GM23338 (cell line): ENCODE data around the gene C1RL. TPM values are rescaled to one million over a fixed set of nuclear protein-coding genes. Genes with fewer than 3 reads are reported as not detected.

Source experiments
- ATAC-seq: fragments of 200-7000 bp; cut with Tn5 transposase; 3 replicates; pipeline ENCODE4 v1.9.1; 2020
- DNase-seq: peaks from one replicate; pipeline ENCODE4 v3.0.0-alpha.2; 2015; ENCODE audit warnings: low spot score
- H2AFZ ChIP-seq: fragments of 200-600 bp; sonication (generic); 2 replicates; pipeline ENCODE4 v1.8.0; 2016; ENCODE audit warnings: antibody characterized with exemption, mild to moderate bottlenecking, moderate library complexity
- H3F3A ChIP-seq: fragments of 200-600 bp; sonication (generic); replicated peaks from 2 replicates; pipeline ENCODE4 v1.8.0; 2017; ENCODE audit warnings: antibody characterized with exemption, mixed run types, low read depth
- H3K27ac ChIP-seq: fragments of 200-600 bp; sonication (generic); 2 replicates; pipeline ENCODE4 v1.6.1; 2016; ENCODE audit warnings: low read depth
- H3K27me3 ChIP-seq: fragments of 200-600 bp; sonication (generic); 2 replicates; pipeline ENCODE4 v1.8.0; 2016; ENCODE audit warnings: mild to moderate bottlenecking, mixed run types, moderate library complexity; ENCODE audit not compliant: insufficient read depth
- H3K36me3 ChIP-seq: fragments of 200-600 bp; sonication (generic); 2 replicates; pipeline ENCODE4 v1.8.0; 2016; ENCODE audit warnings: mild to moderate bottlenecking; ENCODE audit not compliant: insufficient read depth
- H3K4me1 ChIP-seq: fragments of 200-600 bp; sonication (generic); 2 replicates; pipeline ENCODE4 v1.8.0; 2016; ENCODE audit warnings: mild to moderate bottlenecking, moderate library complexity; ENCODE audit not compliant: insufficient read depth
- H3K4me2 ChIP-seq: fragments of 200-600 bp; sonication (generic); 2 replicates; pipeline ENCODE4 v1.7.1; 2017; ENCODE audit warnings: mixed run types
- H3K4me3 ChIP-seq: fragments of 200-600 bp; sonication (generic); 2 replicates; pipeline ENCODE4 v1.6.1; 2016; ENCODE audit warnings: mixed run types
- H3K79me2 ChIP-seq: fragments of 200-600 bp; sonication (generic); replicated peaks from 2 replicates; pipeline ENCODE4 v1.8.0; 2017; ENCODE audit warnings: mild to moderate bottlenecking; ENCODE audit not compliant: insufficient read depth
- H3K9me2 ChIP-seq: fragments of 200-600 bp; sonication (generic); 2 replicates; pipeline ENCODE4 v1.8.0; 2017; ENCODE audit not compliant: insufficient read depth
- H4K20me1 ChIP-seq: fragments of 200-600 bp; sonication (generic); replicated peaks from 2 replicates; pipeline ENCODE4 v1.8.0; 2017; ENCODE audit warnings: mild to moderate bottlenecking; ENCODE audit not compliant: insufficient read depth
- H3K27ac Mint-ChIP-seq: 2 replicates; pipeline ENCODE4 v1.8.0; 2020; ENCODE audit warnings: inconsistent platforms, mild to moderate bottlenecking, moderate library complexity, mixed read lengths
- H3K27me3 Mint-ChIP-seq: 3 replicates; pipeline ENCODE4 v1.8.0; 2022; ENCODE audit warnings: low read depth, mild to moderate bottlenecking, moderate library complexity, mixed read lengths, inconsistent platforms; ENCODE audit not compliant: insufficient read depth, poor library complexity
- H3K36me3 Mint-ChIP-seq: 3 replicates; pipeline ENCODE4 v1.8.0; 2021; ENCODE audit warnings: low read depth, mild to moderate bottlenecking, inconsistent platforms, moderate library complexity, mixed read lengths
- H3K4me1 Mint-ChIP-seq: 3 replicates; pipeline ENCODE4 v1.8.0; 2020; ENCODE audit warnings: mild to moderate bottlenecking, inconsistent platforms, mixed read lengths
- H3K4me3 Mint-ChIP-seq: 3 replicates; pipeline ENCODE4 v1.8.0; 2021; ENCODE audit warnings: moderate library complexity, mild to moderate bottlenecking, inconsistent platforms, mixed read lengths
- H3K9me3 Mint-ChIP-seq: 3 replicates; pipeline ENCODE4 v1.8.0; 2020; ENCODE audit warnings: moderate library complexity, mild to moderate bottlenecking, inconsistent platforms, mixed read lengths
- ETS1 ChIP-seq: IDR thresholded peaks from 2 replicates; pipeline ENCODE4 v1.6.1; 2016; ENCODE audit warnings: antibody characterized with exemption
- EZH2 ChIP-seq: fragments of 200-600 bp; sonication (generic); IDR thresholded peaks from one replicate; pipeline ENCODE4 v1.8.0; 2017; ENCODE audit warnings: antibody characterized with exemption, mild to moderate bottlenecking, low read depth; ENCODE audit not compliant: unreplicated experiment
- EZH2phosphoT487 ChIP-seq: fragments of 200-600 bp; sonication (generic); IDR thresholded peaks from one replicate; pipeline ENCODE4 v1.8.1; 2018; ENCODE audit warnings: antibody characterized with exemption; ENCODE audit not compliant: unreplicated experiment
- JUNB ChIP-seq: IDR thresholded peaks from one replicate; pipeline ENCODE4 v1.6.1; 2016; ENCODE audit warnings: antibody characterized with exemption; ENCODE audit not compliant: unreplicated experiment
- NANOG ChIP-seq: IDR thresholded peaks from 2 replicates; pipeline ENCODE4 v1.6.1; 2016; ENCODE audit warnings: antibody characterized with exemption, borderline replicate concordance
- ZNF114 ChIP-seq: fragments of 250-450 bp; sonication (Bioruptor Pico); IDR thresholded peaks from 2 replicates; pipeline ENCODE4 v1.5.0; 2020; ENCODE audit warnings: mild to moderate bottlenecking, moderate library complexity
- ZNF331 ChIP-seq: fragments of 250-450 bp; sonication (Bioruptor Pico); IDR thresholded peaks from 2 replicates; pipeline ENCODE4 v1.5.0; 2020; ENCODE audit warnings: low read depth, mild to moderate bottlenecking, moderate library complexity
- polyA plus RNA-seq: library from polyadenylated mRNA; unstranded; fragments of >200 nt; fragmentation: Nextera tagmentation; extraction: Ambion mirVana; gene quantifications from 2 replicates; pipeline ENCODE4 v1.2.1, GENCODE V29; 2016
- total RNA-seq: library from RNA; depleted of rRNA; stranded (reverse); fragments of >200 nt; shearing (Covaris generic); gene quantifications from 2 replicates; pipeline ENCODE4 v1.2.3, GENCODE V29; 2014
- TF ChIP-seq, protein P1 (sequence below): fragments of 250-450 bp; sonication (Bioruptor Pico); IDR thresholded peaks from 2 replicates; pipeline ENCODE4 v1.5.0; 2020; ENCODE audit warnings: mild to moderate bottlenecking, moderate library complexity
- TF ChIP-seq, protein P2 (sequence below), 2 experiments: fragments of 200-600 bp in 1 of 2; sonication (generic) in 1 of 2; conservative IDR thresholded peaks; 2 replicates each; pipeline versions ENCODE4 v1.5.1 to v1.6.1; 2016 to 2017; ENCODE audit warnings: antibody characterized with exemption in 2 of 2, low read depth in 2 of 2, mild to moderate bottlenecking in 2 of 2, moderate library complexity in 1 of 2

Gene C1RL
- total and polyA plus RNA-seq, 2 experiments from 2014 or later: 7.3 to 8.8 TPM

DNA sequence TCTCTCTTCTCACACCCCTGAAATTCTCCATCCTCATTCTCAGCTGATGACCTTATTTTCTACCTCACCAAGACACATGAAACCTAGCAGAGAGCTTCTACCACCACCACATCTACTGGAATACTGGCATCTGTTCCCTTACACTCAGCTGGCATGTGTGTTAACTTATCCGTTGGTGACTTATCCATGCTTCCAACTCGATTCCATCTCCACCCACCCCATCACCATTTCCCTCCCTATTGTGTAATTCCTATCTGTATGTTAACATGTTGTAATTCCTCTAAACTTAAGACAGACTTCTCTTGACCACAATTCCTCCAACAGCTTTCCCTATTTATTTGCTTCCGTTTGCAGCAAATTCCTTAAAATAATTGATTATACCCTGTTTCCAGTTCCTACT lies 33.1 kb downstream of the C1RL start:
- H3K27ac Mint-ChIP-seq: no peak overlapping the region

GRCh38 chr12:7075518-7075917 lies 33.5 kb downstream of the C1RL start:
- Histone ChIP-seq H3K36me3 (no peaks in the 10 kb centered on the region), H2AFZ (no peak overlapping the region; the same call in 1 of the 2 replicates), H3K9me2 (no peaks in the 10 kb centered on the region; the same call in 1 of the 2 replicates), H3K79me2 (no peaks in the 10 kb centered on the region), H3K4me3 (no peak overlapping the region), H3K27me3 (no peaks in the 10 kb centered on the region), H3F3A (no peaks in the 10 kb centered on the region), H3K4me2 (no peak overlapping the region), H4K20me1 (no peaks in the 10 kb centered on the region), H3K4me1 (no peaks in the 10 kb centered on the region), H3K27ac (no peak overlapping the region)
- Mint-ChIP-seq H3K27me3 (no peaks in the 10 kb centered on the region), H3K4me1 (no peaks in the 10 kb centered on the region), H3K4me3 (no peak overlapping the region), H3K36me3 (no peaks in the 10 kb centered on the region), H3K27ac (no peak overlapping the region), H3K9me3 (no peaks in the 10 kb centered on the region)
- ATAC-seq (no peak), DNase-seq (no peak)
- TF ChIP-seq ZNF114 (CRISPR knock-in tag) (no peak), JUNB (no peak), ETS1 (no peak), NANOG (no peak), EZH2 (no peak), ZNF331 (CRISPR knock-in tag) (no peak), EZH2phosphoT487 (no peak)
- TF ChIP-seq, protein P1, sequence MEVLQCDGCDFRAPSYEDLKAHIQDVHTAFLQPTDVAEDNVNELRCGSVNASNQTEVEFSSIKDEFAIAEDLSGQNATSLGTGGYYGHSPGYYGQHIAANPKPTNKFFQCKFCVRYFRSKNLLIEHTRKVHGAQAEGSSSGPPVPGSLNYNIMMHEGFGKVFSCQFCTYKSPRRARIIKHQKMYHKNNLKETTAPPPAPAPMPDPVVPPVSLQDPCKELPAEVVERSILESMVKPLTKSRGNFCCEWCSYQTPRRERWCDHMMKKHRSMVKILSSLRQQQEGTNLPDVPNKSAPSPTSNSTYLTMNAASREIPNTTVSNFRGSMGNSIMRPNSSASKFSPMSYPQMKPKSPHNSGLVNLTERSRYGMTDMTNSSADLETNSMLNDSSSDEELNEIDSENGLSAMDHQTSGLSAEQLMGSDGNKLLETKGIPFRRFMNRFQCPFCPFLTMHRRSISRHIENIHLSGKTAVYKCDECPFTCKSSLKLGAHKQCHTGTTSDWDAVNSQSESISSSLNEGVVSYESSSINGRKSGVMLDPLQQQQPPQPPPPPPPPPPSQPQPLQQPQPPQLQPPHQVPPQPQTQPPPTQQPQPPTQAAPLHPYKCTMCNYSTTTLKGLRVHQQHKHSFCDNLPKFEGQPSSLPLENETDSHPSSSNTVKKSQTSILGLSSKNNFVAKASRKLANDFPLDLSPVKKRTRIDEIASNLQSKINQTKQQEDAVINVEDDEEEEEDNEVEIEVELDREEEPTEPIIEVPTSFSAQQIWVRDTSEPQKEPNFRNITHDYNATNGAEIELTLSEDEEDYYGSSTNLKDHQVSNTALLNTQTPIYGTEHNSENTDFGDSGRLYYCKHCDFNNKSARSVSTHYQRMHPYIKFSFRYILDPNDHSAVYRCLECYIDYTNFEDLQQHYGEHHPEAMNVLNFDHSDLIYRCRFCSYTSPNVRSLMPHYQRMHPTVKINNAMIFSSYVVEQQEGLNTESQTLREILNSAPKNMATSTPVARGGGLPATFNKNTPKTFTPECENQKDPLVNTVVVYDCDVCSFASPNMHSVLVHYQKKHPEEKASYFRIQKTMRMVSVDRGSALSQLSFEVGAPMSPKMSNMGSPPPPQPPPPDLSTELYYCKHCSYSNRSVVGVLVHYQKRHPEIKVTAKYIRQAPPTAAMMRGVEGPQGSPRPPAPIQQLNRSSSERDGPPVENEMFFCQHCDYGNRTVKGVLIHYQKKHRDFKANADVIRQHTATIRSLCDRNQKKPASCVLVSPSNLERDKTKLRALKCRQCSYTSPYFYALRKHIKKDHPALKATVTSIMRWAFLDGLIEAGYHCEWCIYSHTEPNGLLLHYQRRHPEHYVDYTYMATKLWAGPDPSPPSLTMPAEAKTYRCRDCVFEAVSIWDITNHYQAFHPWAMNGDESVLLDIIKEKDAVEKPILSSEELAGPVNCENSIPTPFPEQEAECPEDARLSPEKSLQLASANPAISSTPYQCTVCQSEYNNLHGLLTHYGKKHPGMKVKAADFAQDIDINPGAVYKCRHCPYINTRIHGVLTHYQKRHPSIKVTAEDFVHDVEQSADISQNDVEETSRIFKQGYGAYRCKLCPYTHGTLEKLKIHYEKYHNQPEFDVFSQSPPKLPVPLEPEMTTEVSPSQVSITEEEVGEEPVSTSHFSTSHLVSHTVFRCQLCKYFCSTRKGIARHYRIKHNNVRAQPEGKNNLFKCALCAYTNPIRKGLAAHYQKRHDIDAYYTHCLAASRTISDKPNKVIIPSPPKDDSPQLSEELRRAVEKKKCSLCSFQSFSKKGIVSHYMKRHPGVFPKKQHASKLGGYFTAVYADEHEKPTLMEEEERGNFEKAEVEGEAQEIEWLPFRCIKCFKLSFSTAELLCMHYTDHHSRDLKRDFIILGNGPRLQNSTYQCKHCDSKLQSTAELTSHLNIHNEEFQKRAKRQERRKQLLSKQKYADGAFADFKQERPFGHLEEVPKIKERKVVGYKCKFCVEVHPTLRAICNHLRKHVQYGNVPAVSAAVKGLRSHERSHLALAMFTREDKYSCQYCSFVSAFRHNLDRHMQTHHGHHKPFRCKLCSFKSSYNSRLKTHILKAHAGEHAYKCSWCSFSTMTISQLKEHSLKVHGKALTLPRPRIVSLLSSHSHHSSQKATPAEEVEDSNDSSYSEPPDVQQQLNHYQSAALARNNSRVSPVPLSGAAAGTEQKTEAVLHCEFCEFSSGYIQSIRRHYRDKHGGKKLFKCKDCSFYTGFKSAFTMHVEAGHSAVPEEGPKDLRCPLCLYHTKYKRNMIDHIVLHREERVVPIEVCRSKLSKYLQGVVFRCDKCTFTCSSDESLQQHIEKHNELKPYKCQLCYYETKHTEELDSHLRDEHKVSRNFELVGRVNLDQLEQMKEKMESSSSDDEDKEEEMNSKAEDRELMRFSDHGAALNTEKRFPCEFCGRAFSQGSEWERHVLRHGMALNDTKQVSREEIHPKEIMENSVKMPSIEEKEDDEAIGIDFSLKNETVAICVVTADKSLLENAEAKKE: no peak
- TF ChIP-seq, protein P2, sequence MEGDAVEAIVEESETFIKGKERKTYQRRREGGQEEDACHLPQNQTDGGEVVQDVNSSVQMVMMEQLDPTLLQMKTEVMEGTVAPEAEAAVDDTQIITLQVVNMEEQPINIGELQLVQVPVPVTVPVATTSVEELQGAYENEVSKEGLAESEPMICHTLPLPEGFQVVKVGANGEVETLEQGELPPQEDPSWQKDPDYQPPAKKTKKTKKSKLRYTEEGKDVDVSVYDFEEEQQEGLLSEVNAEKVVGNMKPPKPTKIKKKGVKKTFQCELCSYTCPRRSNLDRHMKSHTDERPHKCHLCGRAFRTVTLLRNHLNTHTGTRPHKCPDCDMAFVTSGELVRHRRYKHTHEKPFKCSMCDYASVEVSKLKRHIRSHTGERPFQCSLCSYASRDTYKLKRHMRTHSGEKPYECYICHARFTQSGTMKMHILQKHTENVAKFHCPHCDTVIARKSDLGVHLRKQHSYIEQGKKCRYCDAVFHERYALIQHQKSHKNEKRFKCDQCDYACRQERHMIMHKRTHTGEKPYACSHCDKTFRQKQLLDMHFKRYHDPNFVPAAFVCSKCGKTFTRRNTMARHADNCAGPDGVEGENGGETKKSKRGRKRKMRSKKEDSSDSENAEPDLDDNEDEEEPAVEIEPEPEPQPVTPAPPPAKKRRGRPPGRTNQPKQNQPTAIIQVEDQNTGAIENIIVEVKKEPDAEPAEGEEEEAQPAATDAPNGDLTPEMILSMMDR (conservative IDR thresholded peaks at IDR 0.05; ENCODE audit: low read depth in 2 of 2): no peak

More for the DNA sequence above, 33.1 kb downstream of the C1RL start:
- Histone ChIP-seq H3K79me2 (no peaks in the 10 kb centered on the region), H3K4me2 (no peak overlapping the region), H3F3A (no peaks in the 10 kb centered on the region), H3K9me2 (no peaks in the 10 kb centered on the region; the same call in 1 of the 2 replicates), H3K36me3 (no peaks in the 10 kb centered on the region), H3K4me3 (no peak overlapping the region), H2AFZ (no peak overlapping the region), H3K27me3 (no peaks in the 10 kb centered on the region), H4K20me1 (no peaks in the 10 kb centered on the region), H3K4me1 (no peaks in the 10 kb centered on the region), H3K27ac (no peak overlapping the region)
- Mint-ChIP-seq H3K4me1 (no peaks in the 10 kb centered on the region), H3K36me3 (no peaks in the 10 kb centered on the region), H3K27me3 (no peaks in the 10 kb centered on the region), H3K9me3 (no peaks in the 10 kb centered on the region), H3K4me3 (no peak overlapping the region)
- no peak for TF ChIP-seq NANOG
- ATAC-seq (no peak), DNase-seq (no peak)
